HG03108 (cell line): Measurements from ENCODE around the gene LGALS4.
"Not testable (repeated sequence)": the region's sequence is repeated elsewhere in the genome, so short reads cannot be mapped to it uniquely, and the experiment has no call there.

Source experiments
- ATAC-seq: cut with Tn5 transposase; IDR thresholded peaks from one replicate; pipeline ENCODE4 v1.9.1; 2021; ENCODE audit warnings: moderate library complexity; ENCODE audit not compliant: unreplicated experiment

Gene LGALS4

DNA sequence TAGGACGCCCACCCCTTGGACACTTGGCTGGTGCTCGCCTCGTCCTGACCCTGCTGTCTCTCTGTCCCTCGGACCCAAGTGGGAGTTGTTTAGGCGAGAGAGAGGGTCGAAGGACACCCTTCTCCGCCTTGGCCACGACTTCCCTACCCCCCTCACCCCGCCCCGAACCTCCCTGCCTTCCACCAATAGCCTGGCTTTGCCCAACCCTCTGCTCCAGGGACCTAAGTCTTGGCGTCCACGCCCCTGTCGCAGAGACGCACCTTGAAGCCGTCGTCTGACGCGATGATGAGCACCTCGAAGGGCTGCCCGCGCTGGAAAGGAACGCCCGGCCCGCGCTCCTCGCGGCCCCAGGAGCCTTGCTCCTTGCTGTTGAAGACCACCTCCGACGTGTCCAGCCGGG, 41.2 kb downstream of the LGALS4 start:
- ATAC-seq = not testable (repeated sequence)

GRCh38 chr19:38770949-38771275, 41.8 kb downstream of the LGALS4 start:
- peak; percentile 61 for ATAC-seq

DNA sequence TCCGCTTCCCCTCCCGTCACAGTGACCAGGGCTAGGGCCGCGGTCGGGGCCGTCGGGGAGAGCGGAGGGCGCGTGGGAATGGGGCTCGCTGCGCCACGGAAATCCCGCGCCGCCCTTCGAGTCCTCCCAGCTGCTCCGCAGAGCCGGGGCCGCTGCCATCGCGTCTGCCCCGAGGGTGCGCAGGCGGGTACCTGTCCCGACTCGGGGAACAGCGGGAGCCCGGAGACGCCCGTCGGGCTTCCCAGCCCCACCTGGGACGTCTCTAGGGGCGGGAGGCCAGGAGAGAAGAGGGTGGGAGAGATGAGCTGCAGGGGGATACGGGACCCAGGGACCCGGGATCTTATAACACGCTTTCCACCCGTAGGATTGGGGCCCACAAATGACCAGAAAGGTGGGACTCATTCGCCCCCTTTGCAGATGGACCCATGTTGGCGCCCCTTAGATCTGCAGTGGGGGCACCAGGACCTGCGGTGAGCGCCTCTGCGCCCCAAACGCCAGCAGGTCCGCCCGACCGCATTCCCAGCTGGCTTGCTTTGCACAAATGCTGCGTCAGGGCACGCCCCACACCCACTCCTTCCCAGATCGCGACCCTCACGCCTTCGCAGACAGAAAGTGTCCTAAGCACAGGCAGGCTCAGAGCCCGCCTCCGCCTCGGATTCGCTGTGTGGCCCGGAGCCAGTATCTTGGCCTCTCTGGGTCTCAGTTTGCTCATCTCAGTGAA, 42.4 kb downstream of the LGALS4 start:
- not testable (repeated sequence) for ATAC-seq

- peak; percentile 69 for ATAC-seq
Measured at GRCh38 chr19:38769635-38770211, 43.0 kb downstream of the LGALS4 start.

- ATAC-seq = no peak
Measured at GRCh38 chr19:38766276-38767047, 46.3 kb downstream of the LGALS4 start.

DNA sequence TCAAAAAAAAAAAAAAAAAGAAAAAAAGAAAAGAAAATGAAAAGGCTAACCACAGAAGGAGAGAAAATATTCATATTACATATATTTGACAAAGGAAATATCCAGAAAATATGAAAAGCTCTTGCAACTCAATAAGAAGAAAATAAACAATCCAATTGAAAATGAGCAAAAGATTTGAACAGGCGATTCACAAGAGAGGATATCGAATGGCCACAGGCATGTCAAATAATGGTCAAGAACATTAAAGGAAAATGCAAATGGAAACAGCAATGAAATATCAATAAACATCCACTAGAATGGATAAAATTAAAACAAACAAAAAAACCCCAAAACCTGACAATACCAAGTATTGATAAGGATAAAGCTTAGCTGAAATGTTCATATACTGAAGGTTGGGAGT, 47.5 kb downstream of the LGALS4 start:
- no peak for ATAC-seq

GRCh38 chr19:38763795-38764220, 48.9 kb downstream of the LGALS4 start:
- no peak for ATAC-seq

DNA sequence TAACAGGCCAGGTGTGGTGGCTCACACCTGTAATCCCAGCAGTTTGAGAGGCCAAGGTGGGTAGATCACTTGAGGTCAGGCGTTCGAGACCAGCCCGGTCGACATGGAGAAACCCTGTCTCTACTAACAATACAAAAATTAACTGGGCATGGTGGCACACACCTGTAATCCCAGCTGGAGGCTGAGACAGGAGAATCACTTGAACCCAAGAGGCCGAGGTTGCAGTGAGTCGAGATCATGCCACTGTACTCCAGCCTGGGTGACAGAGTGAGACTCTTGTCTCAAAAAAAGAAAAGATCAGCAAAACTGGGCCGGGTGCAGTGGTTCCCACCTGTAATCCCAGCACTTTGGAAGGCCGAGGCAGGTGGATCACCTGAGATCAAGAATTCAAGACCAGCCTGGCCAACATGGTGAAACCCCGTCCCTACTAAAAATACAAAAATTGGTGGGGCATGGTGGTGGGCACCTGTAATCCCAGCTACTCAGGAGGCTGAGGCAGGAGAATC, 50.8 kb downstream of the LGALS4 start:
- not testable (repeated sequence) for ATAC-seq

DNA sequence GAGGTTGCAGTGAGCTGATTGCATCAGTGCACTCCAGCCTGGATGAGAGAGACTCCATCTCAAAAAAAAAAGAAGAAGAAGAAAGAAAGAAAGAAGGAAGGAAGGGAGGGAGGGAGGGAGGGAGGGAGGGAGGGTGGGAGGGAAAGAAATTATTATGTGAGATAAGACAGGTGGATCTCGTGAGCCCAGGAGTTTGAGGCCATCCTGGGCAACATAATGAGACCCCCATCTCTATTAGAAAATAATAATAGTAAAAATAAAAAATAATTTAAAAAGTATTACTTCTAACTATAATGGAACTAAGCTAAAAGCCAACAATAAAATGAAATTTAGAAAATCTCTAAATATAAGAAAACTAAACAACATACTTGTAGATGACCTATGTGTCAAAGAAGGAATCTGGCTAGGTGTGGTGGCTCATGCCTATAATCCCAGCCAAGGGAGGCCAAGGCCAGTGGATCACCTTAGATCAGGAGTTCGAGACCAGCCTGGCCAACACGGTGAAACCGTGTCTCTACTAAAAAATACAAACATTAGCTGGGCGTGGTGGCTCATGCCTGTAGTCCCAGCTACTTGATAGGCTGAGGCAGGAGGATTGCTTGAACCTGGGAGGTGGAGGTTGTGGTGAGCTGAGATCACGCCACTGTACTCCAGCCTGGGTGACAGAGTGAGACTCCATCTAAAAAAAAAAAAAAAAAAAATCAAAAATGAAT, 51.8 kb downstream of the LGALS4 start:
- ATAC-seq = not testable (repeated sequence)

DNA sequence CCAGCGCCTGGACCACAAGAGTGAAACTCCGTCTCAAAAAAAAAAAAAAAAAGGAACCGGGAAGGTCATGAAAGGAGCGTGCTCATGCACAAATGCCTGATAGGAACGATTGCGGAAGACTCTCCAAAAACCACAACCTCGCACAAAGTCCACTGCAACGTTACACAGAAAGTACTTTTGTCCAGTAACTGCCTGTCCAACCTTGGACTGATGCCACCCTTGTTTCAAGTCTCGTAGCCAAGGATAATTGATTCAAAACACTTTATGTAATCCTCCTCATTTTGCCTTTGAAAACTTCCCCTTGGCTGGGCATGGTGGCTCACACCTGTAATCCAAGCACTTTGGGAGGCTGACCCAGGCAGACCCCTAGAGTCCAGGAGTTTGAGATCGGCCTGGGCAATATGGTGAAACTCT, 53.1 kb downstream of the LGALS4 start:
- no peak for ATAC-seq

DNA sequence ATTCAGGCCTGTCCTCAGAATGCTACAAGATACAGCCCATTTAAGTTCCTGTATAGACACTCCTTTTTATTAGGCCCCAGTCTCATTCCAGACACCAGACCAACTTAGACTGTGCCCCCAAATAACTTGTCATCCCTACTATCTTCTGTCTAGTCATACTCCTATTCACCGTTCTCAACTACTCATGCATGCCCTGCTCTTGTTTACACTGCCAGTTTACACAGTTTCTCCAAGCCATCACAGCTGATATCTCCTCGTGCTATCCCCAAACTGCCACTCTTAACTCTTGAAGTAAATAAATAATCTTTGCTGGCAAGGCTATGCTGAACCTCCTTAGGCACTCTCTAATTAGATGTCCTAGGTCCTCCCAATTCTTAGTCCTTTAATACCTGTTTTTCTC, 58.5 kb downstream of the LGALS4 start:
- not testable (repeated sequence) for ATAC-seq

GRCh38 chr19:38753783-38754182, 59.0 kb downstream of the LGALS4 start:
- ATAC-seq = not testable (repeated sequence)
